GM19240 (cell line): ENCODE measurements around the gene NOL12.
"Not testable (repeated sequence)": the region's sequence is repeated elsewhere in the genome, so short reads cannot be mapped to it uniquely, and the experiment has no call there.

ENCODE experiments used
- DNase-seq: peaks from one replicate; pipeline ENCODE4 v3.0.0; 2011; ENCODE audit warnings: low spot score; ENCODE audit not compliant: insufficient read length

The NOL12 gene

DNA sequence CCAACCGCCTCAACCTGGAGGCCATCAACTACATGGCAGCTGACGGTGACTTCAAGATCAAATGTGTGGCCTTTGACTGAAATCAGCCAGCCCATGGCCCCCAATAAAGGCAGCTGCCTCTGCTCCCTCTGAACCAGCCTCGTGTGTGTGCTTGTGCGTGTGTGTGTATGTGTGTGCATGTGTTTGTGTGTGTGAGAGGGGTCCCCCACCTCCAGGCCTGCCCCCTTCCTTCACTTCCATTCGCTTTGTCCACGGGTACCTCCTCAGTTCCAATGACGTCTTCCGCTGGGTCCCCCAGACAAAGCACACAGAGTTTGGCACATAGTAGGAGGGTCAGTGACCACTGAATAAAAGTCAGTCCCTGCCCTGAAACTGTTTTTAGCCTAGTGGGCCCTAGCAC, 6.5 kb upstream of the NOL12 start:
- DNase-seq = no peak

DNA sequence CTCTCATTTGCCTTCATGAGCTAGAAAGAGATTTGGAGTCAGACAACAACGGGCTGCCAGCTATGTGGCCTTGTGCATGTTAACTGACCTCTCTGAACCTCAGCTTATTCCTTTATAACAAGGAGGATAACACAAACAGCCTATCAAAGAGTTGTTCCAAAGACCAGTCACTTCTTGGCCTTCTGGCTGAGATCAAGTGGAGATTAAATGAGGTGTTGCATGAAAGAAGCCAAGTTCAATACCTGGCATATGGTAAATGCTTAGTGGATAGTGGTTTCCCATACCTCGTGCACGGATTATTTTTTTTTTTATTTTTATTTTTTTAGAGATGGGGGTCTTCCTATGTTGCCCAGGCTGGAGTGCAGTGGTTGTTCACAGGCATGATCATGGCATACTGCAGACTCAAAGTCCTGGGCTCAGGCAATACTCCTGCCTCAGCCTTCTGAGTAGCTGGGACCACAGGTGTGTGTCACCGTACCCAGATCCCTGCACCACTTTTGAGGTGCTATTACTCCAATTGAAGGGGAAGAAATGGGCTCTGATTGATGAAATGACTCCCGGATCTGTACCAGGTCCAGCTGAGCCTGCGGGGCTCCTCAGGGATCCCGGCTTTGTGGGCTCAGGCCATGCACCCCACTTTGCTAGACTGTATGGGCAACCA, 5.8 kb upstream of the NOL12 start:
- no peak for DNase-seq

DNA sequence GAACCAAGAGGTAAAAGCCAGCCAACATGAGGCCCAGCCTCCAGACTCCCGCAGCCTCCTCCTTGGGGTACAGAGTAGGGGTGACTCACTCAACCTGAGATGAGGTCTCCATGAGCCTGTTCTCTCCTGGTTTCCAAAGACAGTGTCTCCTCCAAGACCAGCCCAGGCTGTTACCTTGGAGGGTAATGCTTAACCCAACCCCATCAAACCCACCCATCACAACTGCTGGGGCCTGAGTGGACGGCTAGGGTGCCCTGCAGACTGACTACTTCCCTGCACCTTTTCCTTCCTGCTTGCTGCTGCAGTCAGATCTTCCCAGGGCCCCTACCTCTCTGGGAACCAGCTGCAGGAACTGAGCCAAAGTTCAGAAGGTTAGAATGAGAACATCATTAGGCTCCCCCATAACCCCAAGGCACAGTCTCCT, 5.1 kb upstream of the NOL12 start:
- no peak for DNase-seq

DNA sequence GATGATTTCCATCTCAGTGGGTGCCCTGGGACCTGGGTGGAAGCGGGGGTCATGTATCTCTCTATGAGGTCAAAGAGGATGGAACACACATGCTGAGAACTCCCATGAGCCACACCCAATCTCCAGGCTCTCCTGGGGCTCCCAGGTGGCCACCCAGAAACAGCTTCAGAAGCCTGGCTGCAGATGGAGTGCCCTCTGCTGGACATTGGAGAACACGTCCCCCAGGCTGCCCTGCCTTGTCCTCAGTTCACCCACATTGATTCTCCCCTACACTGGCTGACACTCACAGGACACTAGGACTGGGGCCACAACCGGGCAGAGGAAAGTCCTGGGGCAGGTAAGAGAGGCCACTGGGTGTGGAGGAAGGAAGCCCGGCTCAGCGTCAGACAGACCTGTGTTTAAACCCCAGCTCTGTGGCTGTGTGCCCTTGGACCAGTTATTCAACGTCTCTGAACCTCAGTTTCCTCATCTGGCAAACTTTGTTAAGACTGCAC, 4.5 kb upstream of the NOL12 start:
- DNase-seq = peak; percentile 58

- DNase-seq = no peak
These were observed 1.1 kb upstream of the NOL12 start for GRCh38 chr22:37684803-37685615.

GRCh38 chr22:37690407-37690806, 4.3 kb downstream of the NOL12 start:
- no peak for DNase-seq

GRCh38 chr22:37690901-37691504, 4.9 kb downstream of the NOL12 start:
- no peak for DNase-seq

GRCh38 chr22:37692627-37693285, 6.6 kb downstream of the NOL12 start:
- no peak for DNase-seq

DNA sequence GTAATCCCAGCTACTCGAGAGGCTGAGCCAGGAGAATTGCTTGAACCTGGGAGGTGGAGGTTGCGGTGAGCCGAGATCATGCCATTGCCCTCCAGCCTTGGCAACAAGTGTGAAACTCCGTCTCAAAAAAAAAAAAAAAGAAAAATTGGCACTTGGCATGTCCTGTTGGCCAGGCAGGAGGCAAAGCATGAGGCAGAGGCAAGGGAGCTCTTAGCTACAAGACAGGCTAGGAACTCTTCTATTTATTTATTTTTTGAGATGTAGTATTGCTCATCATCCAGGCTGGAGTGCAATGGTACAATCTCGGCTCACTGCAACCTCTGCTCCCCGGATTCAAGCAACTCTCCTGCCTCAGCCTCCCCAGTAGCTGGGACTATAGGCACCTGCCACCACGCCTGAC, 8.0 kb downstream of the NOL12 start:
- DNase-seq = not testable (repeated sequence)

DNA sequence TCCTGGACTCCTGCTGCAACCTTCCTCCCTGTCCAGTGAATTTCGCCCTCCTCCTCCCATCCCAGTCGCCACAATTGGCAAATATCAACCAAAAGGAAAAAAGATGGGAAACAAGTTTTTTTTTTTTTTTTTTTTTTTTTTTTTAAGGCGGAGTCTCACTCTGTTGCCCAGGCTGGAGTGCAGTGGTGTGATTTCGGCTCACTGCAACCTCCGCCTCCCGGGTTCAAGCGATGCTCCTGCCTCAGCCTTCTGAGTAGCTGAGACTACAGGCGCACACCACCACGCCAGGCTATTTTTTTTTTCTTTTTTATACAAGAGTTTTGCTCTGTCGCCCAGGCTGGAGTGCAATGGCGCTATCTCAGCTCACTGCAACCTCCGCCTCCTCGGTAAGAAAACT, 10.1 kb downstream of the NOL12 start:
- not testable (repeated sequence) for DNase-seq

DNA sequence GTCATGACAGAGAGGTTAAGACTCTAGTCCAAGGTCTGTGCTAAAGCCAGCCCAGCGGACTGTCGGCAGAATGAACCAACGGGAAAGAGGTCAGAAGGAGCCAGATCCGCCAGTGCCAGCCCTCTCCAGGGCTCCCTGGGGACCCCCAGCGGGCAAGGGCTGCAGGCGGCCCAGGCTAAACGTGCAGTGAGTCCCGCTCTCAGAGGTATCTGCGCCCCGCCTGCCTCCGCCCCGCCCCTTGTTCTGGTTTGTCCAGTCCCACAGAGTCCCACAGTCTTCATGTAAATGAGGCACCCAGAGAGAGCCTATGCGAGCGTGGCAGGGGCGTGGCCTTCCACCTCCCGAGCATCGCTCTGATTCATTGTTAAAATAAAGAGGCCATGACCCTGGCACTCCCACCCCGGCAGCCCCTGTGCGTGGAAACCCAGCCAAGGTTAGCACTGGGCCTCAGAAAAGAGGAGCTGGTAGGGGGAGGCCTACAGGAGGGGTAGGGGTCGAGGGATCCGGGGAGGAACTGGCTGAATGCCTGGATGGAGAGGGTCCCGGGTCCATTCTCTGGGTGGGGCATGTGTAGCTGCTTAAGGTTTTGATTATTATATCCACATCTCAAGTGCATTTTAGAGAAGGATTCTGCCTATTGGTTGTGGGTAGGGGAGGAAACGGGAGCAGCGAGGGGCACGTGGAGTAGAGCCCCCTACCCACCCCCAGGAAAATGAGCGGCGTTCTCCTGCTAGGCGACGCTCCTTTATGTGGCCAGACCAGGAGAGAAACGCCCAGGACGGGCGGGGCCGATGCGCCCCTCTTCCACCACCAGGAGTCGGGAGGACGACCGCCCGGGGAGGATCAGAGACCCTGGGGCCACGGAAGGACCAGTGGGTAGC, 10.8 kb downstream of the NOL12 start, which contains the start of gene TRIOBP:
Gene TRIOBP (plus strand): TSS at position 392 of the 881 bp plus-strand sequence. CDS start 4,318 bp downstream, outside the sequence.
- peak; percentile 78 for DNase-seq

- no peak for DNase-seq
These were observed 11.3 kb downstream of the NOL12 start for GRCh38 chr22:37697538-37697835.

DNA sequence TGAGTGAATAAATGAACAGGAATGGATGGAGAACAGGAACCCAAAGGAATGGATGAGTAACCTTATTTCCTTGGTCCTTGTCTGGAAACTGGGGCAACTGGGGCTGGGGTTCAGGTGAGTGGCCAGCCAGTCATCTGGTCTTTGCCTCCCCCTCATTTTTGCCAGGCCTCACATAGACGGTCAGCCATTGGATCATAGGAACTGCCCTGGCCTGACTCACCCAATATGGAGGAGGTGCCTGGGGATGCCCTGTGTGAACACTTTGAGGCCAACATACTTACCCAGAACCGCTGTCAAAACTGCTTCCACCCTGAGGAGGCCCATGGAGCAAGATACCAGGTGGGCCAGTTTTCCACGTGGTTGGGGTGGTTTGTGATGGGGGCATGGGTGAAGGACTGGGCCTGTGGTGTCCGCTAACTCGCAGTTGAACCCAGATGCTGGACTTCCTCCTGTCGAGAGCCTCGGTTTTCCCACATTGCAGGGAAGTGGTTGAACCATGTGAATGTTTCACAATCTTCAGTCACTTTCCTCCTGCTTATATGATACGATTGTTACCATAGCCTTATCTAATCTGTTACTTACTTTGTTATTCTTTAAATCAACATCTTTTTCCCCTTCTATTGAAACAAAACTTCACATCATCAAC, 15.1 kb downstream of the NOL12 start:
- no peak for DNase-seq

DNA sequence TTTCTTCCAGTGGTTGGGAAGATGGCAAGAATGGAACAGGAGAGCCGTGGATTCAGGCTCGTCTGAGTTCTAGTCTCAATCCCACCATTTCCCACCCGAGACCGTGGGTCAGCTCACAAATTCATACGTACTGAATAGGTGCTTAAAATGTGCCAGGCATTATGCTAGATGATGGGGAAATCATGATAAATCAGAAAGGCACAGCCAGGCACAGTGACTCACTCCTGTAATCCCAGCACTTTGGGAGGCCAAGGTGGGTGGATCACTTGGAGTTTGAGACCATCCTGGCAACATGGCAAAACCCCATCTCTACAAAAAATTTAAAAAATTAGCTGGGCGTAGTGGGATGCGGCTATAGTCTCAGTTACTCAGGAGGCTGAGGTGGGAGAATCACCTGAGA, 17.8 kb downstream of the NOL12 start:
- no peak for DNase-seq

- no peak for DNase-seq
These were observed 18.5 kb downstream of the NOL12 start for GRCh38 chr22:37704645-37705044.

DNA sequence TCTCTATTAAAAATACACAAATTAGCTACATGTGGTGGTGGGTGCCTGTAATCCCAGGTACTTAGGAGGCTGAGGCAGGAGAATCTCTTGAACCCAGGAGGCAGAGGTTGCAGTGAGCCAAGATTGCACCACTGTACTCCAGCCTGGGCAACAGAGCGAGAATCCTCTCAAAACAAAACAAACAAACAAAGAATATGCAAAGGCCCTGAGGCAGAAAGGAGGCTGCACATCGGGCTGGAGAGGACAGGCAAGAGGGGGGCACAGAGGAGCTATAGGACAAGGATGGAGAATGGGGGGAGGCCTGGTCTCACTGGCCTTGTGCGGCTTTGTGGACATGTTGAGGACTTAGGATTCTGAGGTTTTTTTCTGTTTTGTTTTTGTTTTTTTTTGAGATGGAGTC, 19.1 kb downstream of the NOL12 start:
- DNase-seq = no peak

DNA sequence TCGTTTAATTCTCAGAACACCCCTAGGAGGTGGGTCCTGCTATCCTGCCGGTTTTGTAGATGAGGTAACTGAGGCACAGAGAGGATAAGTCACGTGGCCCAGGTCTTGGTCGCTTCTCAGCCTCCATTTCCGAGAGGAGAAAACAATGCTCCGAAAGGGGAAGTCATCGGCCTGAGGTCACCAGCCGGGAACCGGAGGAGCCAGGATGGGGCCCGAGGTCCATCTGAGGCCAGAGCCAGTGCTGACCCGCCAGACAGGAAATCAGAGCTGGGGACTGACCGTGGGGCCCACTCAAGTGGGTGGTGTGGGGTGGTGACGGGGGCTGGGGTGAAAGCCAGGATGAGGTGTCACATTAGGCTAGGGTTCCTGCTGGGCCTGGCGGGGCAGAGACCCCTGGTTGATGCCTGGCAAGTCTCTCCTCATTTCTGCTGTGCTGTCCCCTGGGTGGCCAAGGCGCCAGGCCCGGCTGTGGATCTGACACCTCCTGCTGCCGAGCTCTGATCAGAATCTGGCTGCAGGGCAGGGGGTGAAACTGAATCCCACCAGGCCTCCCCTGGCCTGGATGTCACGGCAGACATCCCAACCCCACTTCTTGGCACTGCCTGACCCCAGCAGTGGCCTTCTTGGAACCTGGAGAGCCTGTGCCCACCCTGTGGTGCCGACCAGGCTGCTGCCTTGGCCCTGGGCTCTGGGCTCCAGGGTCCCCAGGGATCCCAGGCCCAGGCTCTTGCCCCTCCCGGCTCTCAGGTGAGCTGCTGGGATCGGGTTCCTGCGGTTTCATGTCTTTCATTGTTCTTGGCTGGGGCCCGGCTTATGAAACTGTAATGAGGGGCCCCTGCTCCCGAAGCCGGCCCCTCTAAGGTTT, 22.7 kb downstream of the NOL12 start:
- DNase-seq = no peak

DNA sequence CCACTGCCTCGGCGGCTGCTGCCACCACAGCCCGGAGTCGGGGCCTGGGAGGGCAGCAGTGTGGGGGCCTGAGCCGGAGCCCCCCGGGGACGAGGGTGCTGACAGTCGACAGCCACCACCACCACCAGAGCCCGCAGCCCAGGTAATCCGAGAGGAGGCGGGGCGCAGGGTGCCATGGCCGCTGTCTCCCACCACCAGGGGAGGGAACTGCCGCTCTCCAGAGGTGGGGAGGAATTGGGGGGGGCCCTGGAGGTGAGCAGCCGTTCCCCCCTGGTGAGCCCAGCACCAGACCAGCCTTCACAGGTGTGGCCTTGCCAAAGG, 23.3 kb downstream of the NOL12 start:
- no peak for DNase-seq

- no peak for DNase-seq
These were observed 24.5 kb downstream of the NOL12 start for GRCh38 chr22:37710675-37711074.

GRCh38 chr22:37711490-37711889, 25.3 kb downstream of the NOL12 start:
- DNase-seq = no peak
